ENCODE results near the gene RBKS.

RBKS gene

GRCh38 chr2:27922842-27923241 is 32.7 kb upstream of the RBKS start:
- H3K4me3 ChIP-seq (ENCODE audit: low read depth, low read length): no peak overlapping the region
- DNase-seq (ENCODE audit: low read depth): no peak
- in situ Hi-C loops (cut with HindIII; ENCODE audit: low sequenced_read_pairs): no loop called here
- TF ChIP-seq CTCF (IDR thresholded peaks at IDR 0.05; ENCODE audit: low read depth, low read length, missing control alignments): no peak

- in situ Hi-C loops (cut with HindIII; ENCODE audit: low sequenced_read_pairs): no loop called here
- TF ChIP-seq CTCF (IDR thresholded peaks at IDR 0.05; ENCODE audit: low read depth, low read length, missing control alignments): no peak
- no peak overlapping the region for H3K4me3 ChIP-seq (ENCODE audit: low read depth, low read length)
- DNase-seq (ENCODE audit: low read depth): no peak
Observed at GRCh38 chr2:27921880-27922547, 31.8 kb upstream of the RBKS start.

GRCh38 chr2:27921424-27921823 is 31.2 kb upstream of the RBKS start:
- in situ Hi-C loops (cut with HindIII; ENCODE audit: low sequenced_read_pairs): no loop called here
- no peak overlapping the region for H3K4me3 ChIP-seq (ENCODE audit: low read depth, low read length)
- no peak for TF ChIP-seq CTCF (IDR thresholded peaks at IDR 0.05; ENCODE audit: low read depth, low read length, missing control alignments)
- no peak for DNase-seq (ENCODE audit: low read depth)

GRCh38 chr2:27920148-27920885 is 30.1 kb upstream of the RBKS start:
- DNase-seq (ENCODE audit: low read depth): peak; percentile 26
- no peak overlapping the region for H3K4me3 ChIP-seq (ENCODE audit: low read depth, low read length)
- in situ Hi-C loops (cut with HindIII; ENCODE audit: low sequenced_read_pairs): no loop called here
- TF ChIP-seq CTCF (IDR thresholded peaks at IDR 0.05; ENCODE audit: low read depth, low read length, missing control alignments): no peak

GRCh38 chr2:27916293-27916995 is 26.3 kb upstream of the RBKS start:
- no peak for TF ChIP-seq CTCF (IDR thresholded peaks at IDR 0.05; ENCODE audit: low read depth, low read length, missing control alignments)
- no peak for DNase-seq (ENCODE audit: low read depth)
- in situ Hi-C loops (cut with HindIII; ENCODE audit: low sequenced_read_pairs): no loop called here
- H3K4me3 ChIP-seq (ENCODE audit: low read depth, low read length): no peak overlapping the region

GRCh38 chr2:27915874-27916273 is 25.7 kb upstream of the RBKS start:
- H3K4me3 ChIP-seq (ENCODE audit: low read depth, low read length): no peak overlapping the region
- in situ Hi-C loops (cut with HindIII; ENCODE audit: low sequenced_read_pairs): no loop called here
- TF ChIP-seq CTCF (IDR thresholded peaks at IDR 0.05; ENCODE audit: low read depth, low read length, missing control alignments): no peak
- no peak for DNase-seq (ENCODE audit: low read depth)
